Pericardium fibroblast (primary cell): ENCODE data around the gene MCEE. TPM values are rescaled to one million over a fixed set of nuclear protein-coding genes. Genes with fewer than 3 reads are reported as not detected.

ENCODE experiments used
- total RNA-seq: library from RNA; depleted of rRNA; stranded (reverse); fragments of >200 nt; gene quantifications from 2 replicates; pipeline ENCODE4 v1.2.3, GENCODE V29; 2015

The MCEE gene
- 12.3 and 13.8 TPM in 2 replicates for total RNA-seq

DNA sequence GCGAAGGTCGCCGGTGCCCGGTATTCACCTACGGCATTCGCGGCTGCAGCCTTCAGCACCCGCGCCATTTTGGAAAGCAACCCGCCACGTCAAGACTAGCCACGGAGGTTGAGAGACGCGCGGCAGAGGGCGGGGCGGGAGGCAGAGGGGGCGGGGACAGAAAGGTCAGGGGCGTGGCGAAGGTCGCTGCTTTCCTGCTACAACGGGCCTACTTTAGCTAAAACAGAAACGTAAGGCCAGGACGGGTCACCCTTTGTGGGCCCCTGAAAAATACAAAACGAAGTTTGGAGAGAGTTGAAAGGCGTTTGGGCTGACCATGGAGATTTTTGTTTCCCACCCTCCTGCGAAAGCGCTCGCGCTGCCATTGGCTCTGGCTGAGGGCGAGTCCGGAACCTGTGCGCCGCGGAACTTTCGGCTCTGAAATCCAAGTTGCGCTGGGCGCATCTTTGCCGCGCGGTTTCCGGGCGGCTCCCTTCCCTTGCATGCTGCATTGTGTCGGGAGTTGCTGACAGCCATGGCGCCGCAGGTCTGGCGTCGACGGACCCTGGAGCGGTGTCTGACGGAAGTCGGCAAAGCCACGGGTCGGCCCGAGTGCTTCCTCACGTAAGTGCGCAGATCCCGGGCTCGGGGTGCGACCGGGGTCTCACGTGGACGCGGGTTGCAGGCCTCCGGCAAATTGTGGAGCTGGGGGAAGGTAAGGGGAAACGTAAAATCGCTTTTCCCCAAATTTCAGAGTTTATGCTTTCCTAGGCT lies at the start of gene MCEE, which contains the start of gene MPHOSPH10:
Gene MCEE (minus strand): TSS at position 78 of the 753 bp plus-strand sequence. CDS start 10 bp downstream, at position 68.
Gene MPHOSPH10 (plus strand): TSS at position 483 of the 753 bp plus-strand sequence. CDS start 32 bp downstream, at position 515.

DNA sequence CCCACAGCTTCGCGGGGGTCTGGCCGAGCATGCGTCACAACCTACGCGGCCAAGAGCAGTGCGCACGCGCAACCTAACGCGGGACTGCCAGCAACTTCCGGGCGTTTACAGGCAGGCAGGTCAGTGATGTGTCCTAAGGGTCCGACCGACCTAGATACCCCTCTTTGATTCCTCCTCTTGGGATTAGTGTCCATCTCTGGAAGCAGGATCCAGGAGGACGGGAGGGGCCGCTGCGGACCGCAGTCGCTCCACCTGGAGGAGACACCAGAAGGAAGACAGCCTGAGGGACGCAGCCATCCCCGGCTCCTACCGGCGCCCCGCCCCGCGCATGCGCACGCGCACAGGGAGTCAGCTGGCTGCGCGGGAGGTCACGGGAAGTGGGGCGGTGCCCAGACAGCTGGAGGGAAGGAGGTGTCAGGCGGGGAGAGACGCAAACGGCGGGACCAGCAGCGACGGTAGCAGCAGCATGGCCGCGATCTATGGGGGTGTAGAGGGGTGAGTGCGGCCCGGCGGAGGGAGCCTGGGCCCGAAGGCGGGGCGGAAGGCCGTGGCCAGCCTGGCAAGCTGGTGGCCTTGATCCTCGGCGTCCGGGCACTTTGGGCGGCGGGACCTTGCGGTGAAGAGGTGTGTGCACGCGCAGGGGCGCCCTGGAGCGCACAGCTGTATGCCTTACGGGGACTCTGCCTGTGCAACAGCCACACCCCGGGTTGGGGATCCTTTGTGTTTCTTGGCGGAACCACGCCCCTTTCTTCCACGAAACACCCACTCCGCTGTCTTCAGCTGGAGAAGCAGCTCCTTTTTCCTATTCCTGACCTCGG lies 61.6 kb downstream of the MCEE start, which contains the start of gene NAGK:
Gene NAGK (plus strand): TSS at position 431 of the 818 bp plus-strand sequence. CDS start 36 bp downstream, at position 467.

Other genes starting within 250 kb of the MCEE start
- gene VAX2, start 229.7 kb downstream of the MCEE start, total RNA-seq, result 1.4 and 1.5 TPM in 2 replicates
- 0.51 and 0.93 TPM in 2 replicates for gene ATP6V1B1, start 194.3 kb downstream of the MCEE start, total RNA-seq
- gene ANKRD53, start 151.6 kb downstream of the MCEE start, total RNA-seq, result 0.12 and 0.77 TPM in 2 replicates
- gene TEX261, start 135.4 kb downstream of the MCEE start, total RNA-seq, result 28.8 and 38.5 TPM in 2 replicates
- 49.2 and 82.3 TPM in 2 replicates for gene NAGK, start 61.6 kb downstream of the MCEE start, total RNA-seq
- gene MPHOSPH10, start 405 bp upstream of the MCEE start, total RNA-seq, result 14.3 and 14.4 TPM in 2 replicates
- gene PAIP2B, start 96.9 kb upstream of the MCEE start, total RNA-seq, result 0.35 and 1.9 TPM in 2 replicates
- 33.6 and 62.3 TPM in 2 replicates for gene ZNF638, start 201.6 kb upstream of the MCEE start, total RNA-seq